CD1c-positive myeloid dendritic cell (primary cell): Measurements from ENCODE around the gene TRAPPC5.
A peak's percentile ranks its signal among the peaks of the same experiment; 100 is the strongest.

Source experiments
- DNase-seq: peaks from one replicate; pipeline ENCODE4 v3.0.0-alpha.2; 2016; ENCODE audit errors: extremely low spot score

The TRAPPC5 gene

GRCh38 chr19:7645656-7646425 is 34.8 kb upstream of the TRAPPC5 start:
- no peak for DNase-seq

GRCh38 chr19:7646426-7646700 is 34.3 kb upstream of the TRAPPC5 start:
- no peak for DNase-seq

GRCh38 chr19:7647156-7647555 is 33.5 kb upstream of the TRAPPC5 start:
- DNase-seq, result no peak

- DNase-seq, result no peak
Measured at GRCh38 chr19:7648265-7649014, 32.2 kb upstream of the TRAPPC5 start.

GRCh38 chr19:7650148-7650547 is 30.5 kb upstream of the TRAPPC5 start:
- DNase-seq, result no peak

GRCh38 chr19:7652061-7652641 is 28.5 kb upstream of the TRAPPC5 start:
- DNase-seq, result peak; percentile 99

GRCh38 chr19:7654401-7654800 is 26.2 kb upstream of the TRAPPC5 start:
- DNase-seq, result no peak

GRCh38 chr19:7655581-7655980 is 25.1 kb upstream of the TRAPPC5 start:
- DNase-seq, result peak; percentile 92

GRCh38 chr19:7657131-7657751 is 23.4 kb upstream of the TRAPPC5 start:
- peak; percentile 91 for DNase-seq

GRCh38 chr19:7658219-7658686 is 22.4 kb upstream of the TRAPPC5 start:
- DNase-seq, result peak; percentile 61

- peak; percentile 44 for DNase-seq
Measured at GRCh38 chr19:7661744-7662538, 18.7 kb upstream of the TRAPPC5 start.

GRCh38 chr19:7662657-7663056 is 18.0 kb upstream of the TRAPPC5 start:
- no peak for DNase-seq

- DNase-seq, result no peak
Measured at GRCh38 chr19:7663706-7664105, 16.9 kb upstream of the TRAPPC5 start.

- no peak for DNase-seq
Measured at GRCh38 chr19:7665076-7665475, 15.6 kb upstream of the TRAPPC5 start.

GRCh38 chr19:7668842-7669241 is 11.8 kb upstream of the TRAPPC5 start, which contains the start of gene RETN:
Gene RETN, plus strand, starts transcription at chr19:7669049. Its CDS starts 278 bp downstream, at chr19:7669327.
- DNase-seq, result no peak

GRCh38 chr19:7669641-7670040 is 11.0 kb upstream of the TRAPPC5 start:
- no peak for DNase-seq

- peak; percentile 68 for DNase-seq
Measured at GRCh38 chr19:7670150-7670783, 10.4 kb upstream of the TRAPPC5 start.

- no peak for DNase-seq
Measured at GRCh38 chr19:7670790-7671189, 9.8 kb upstream of the TRAPPC5 start.

GRCh38 chr19:7672522-7672921 is 8.1 kb upstream of the TRAPPC5 start:
- DNase-seq, result no peak

GRCh38 chr19:7674010-7675005 is 6.3 kb upstream of the TRAPPC5 start:
- DNase-seq, result peak; percentile 95
